ENCODE data around the gene SLAMF1.
"Not testable (repeated sequence)": the region's sequence is repeated elsewhere in the genome, so short reads cannot be mapped to it uniquely, and the experiment has no call there.

GRCh38 chr1:160582976-160583375, 63.9 kb downstream of the SLAMF1 start:
- not testable (repeated sequence) for TF ChIP-seq CTCF, POLR2A (IDR thresholded peaks at IDR 0.05)

All from right lobe of liver (tissue), 4 donors.